HL-60/S4 treated with phorbol 12-myristate 13-acetate at 8.2 ng/mL for 4 days and 3 days (cell line): Measurements from ENCODE around the gene IRF9.
"Not testable (repeated sequence)": the region's sequence is repeated elsewhere in the genome, so short reads cannot be mapped to it uniquely, and the experiment has no call there.

Experiments
- in situ Hi-C: fragments of 300-500 bp; cut with MboI; formaldehyde crosslinking; loops from 2 replicates; pipeline ENCODE4 v1.15.0; 2022; ENCODE audit warnings: low sequenced_read_pairs

Gene IRF9

GRCh38 chr14:24190416-24190815 lies 29.4 kb downstream of the IRF9 start:
- in situ Hi-C loops, result no loop called here

GRCh38 chr14:24192933-24193332 lies 31.9 kb downstream of the IRF9 start:
- in situ Hi-C loops, result no loop called here

GRCh38 chr14:24194186-24194872 lies 33.3 kb downstream of the IRF9 start:
- in situ Hi-C loops, result no loop called here

GRCh38 chr14:24194873-24195185 lies 33.8 kb downstream of the IRF9 start:
- in situ Hi-C loops, result no loop called here

- in situ Hi-C loops, result no loop called here
Observed at GRCh38 chr14:24195186-24196070, 34.4 kb downstream of the IRF9 start, which contains the start of gene TM9SF1. Gene TM9SF1 (minus strand): TSS chr14:24195441. CDS start chr14:24195019, 422 bp downstream.

- in situ Hi-C loops, result no loop called here
Observed at GRCh38 chr14:24196071-24197055, 35.3 kb downstream of the IRF9 start.

- in situ Hi-C loops, result no loop called here
Observed at GRCh38 chr14:24197056-24197450, 36.0 kb downstream of the IRF9 start.

- in situ Hi-C loops, result no loop called here
Observed at GRCh38 chr14:24198814-24199524, 37.9 kb downstream of the IRF9 start.

GRCh38 chr14:24202538-24202937 lies 41.5 kb downstream of the IRF9 start:
- in situ Hi-C loops, result not testable (repeated sequence)

GRCh38 chr14:24203249-24203886 lies 42.3 kb downstream of the IRF9 start:
- in situ Hi-C loops, result not testable (repeated sequence)

GRCh38 chr14:24204163-24205146 lies 43.4 kb downstream of the IRF9 start:
- in situ Hi-C loops, result no loop called here

GRCh38 chr14:24206260-24207103 lies 45.4 kb downstream of the IRF9 start:
- in situ Hi-C loops, result no loop called here

GRCh38 chr14:24207104-24207551 lies 46.1 kb downstream of the IRF9 start:
- in situ Hi-C loops, result no loop called here

- in situ Hi-C loops, result no loop called here
Observed at GRCh38 chr14:24207625-24208024, 46.6 kb downstream of the IRF9 start.

- in situ Hi-C loops, result no loop called here
Observed at GRCh38 chr14:24211311-24211710, 50.2 kb downstream of the IRF9 start.

GRCh38 chr14:24212924-24213865 lies 52.1 kb downstream of the IRF9 start, which contains the start of gene CHMP4A:
Gene CHMP4A (minus strand): TSS chr14:24213488. CDS start chr14:24213439, 49 bp downstream.
- in situ Hi-C loops, result no loop called here
